Fibroblast of the aortic adventitia (primary cell): ENCODE data around the gene SLC22A9. TPM values are rescaled to one million over a fixed set of nuclear protein-coding genes. Genes with fewer than 3 reads are reported as not detected.
"Not testable (repeated sequence)": the region's sequence is repeated elsewhere in the genome, so short reads cannot be mapped to it uniquely, and the experiment has no call there.

Experiments used
- DNase-seq: peaks from one replicate; pipeline ENCODE4 v3.0.0-alpha.2; 2010; ENCODE audit warnings: low read depth
- H3K4me3 ChIP-seq: 2 replicates; pipeline ENCODE4 v1.5.1; 2011; ENCODE audit warnings: low read depth, mild to moderate bottlenecking, control low read depth, low read length, moderate library complexity
- CTCF ChIP-seq: IDR thresholded peaks from 2 replicates; pipeline ENCODE4 v1.5.1; 2011; ENCODE audit warnings: mild to moderate bottlenecking, low read length, control low read depth, inconsistent platforms; ENCODE audit not compliant: insufficient read depth
- total RNA-seq: library from RNA; depleted of rRNA; stranded (reverse); fragments of >200 nt; gene quantifications from 2 replicates; pipeline ENCODE4 v1.2.3, GENCODE V29; 2012; ENCODE audit warnings: low replicate concordance

The SLC22A9 gene
- not detected in 2 replicates for total RNA-seq

- TF ChIP-seq CTCF: no peak
- DNase-seq: no peak
- H3K4me3 ChIP-seq: no peak within 1 kb of the TSS
These were observed at the start of gene SLC22A9 for GRCh38 chr11:63369165-63369970. Gene SLC22A9 (plus strand): TSS chr11:63369785. CDS start chr11:63370057, 272 bp downstream.

- no peak for TF ChIP-seq CTCF
- no peak for DNase-seq
- H3K4me3 ChIP-seq: no peak overlapping the region
These were observed 47.9 kb upstream of the SLC22A9 start for GRCh38 chr11:63321723-63322122.

- H3K4me3 ChIP-seq, DNase-seq: not testable (repeated sequence)
These were observed 34.5 kb upstream of the SLC22A9 start for GRCh38 chr11:63335089-63335488.

- TF ChIP-seq CTCF: no peak
- no peak for DNase-seq
- H3K4me3 ChIP-seq: no peak overlapping the region
These were observed 32.5 kb upstream of the SLC22A9 start for GRCh38 chr11:63337070-63337469.

GRCh38 chr11:63343130-63343529 is 26.5 kb upstream of the SLC22A9 start:
- no peak overlapping the region for H3K4me3 ChIP-seq
- TF ChIP-seq CTCF: no peak
- DNase-seq: no peak

- no peak overlapping the region for H3K4me3 ChIP-seq
- DNase-seq: no peak
- no peak for TF ChIP-seq CTCF
These were observed 17.4 kb upstream of the SLC22A9 start for GRCh38 chr11:63352144-63352543.

GRCh38 chr11:63362196-63362793 is 7.3 kb upstream of the SLC22A9 start:
- TF ChIP-seq CTCF: no peak
- no peak for DNase-seq

More at GRCh38 chr11:63362196-63362793, 7.3 kb upstream of the SLC22A9 start:
- H3K4me3 ChIP-seq: no peak overlapping the region
